SK-N-SH treated with all-trans-retinoic acid at 6 μM for 48 hours (cell line): ENCODE data around the gene TAGLN2.

Experiments
- ATAC-seq: fragments of 200-7000 bp; cut with Tn5 transposase; 3 replicates; pipeline ENCODE4 v1.9.1; 2020; ENCODE audit warnings: mild to moderate bottlenecking, moderate library complexity
- ARNTL ChIP-seq: fragments of 450-650 bp; formaldehyde crosslinking; IDR thresholded peaks from 2 replicates; pipeline ENCODE4 v1.5.0; 2020; ENCODE audit warnings: low read depth, mild to moderate bottlenecking, moderate library complexity, borderline replicate concordance
- BACH2 ChIP-seq: fragments of 250-450 bp; sonication (Bioruptor Pico); IDR thresholded peaks from 2 replicates; pipeline ENCODE4 v1.9.0; 2021; ENCODE audit warnings: mild to moderate bottlenecking, borderline replicate concordance
- CSDC2 ChIP-seq: fragments of 250-450 bp; sonication (Bioruptor Pico); IDR thresholded peaks from 2 replicates; pipeline ENCODE4 v1.5.0; 2020; ENCODE audit warnings: mild to moderate bottlenecking, moderate library complexity
- ESRRG ChIP-seq: fragments of 250-450 bp; sonication (Bioruptor Pico); IDR thresholded peaks from 2 replicates; pipeline ENCODE4 v1.6.1; 2021; ENCODE audit warnings: mild to moderate bottlenecking
- GLIS3 ChIP-seq: fragments of 250-450 bp; sonication (Bioruptor Pico); IDR thresholded peaks from 2 replicates; pipeline ENCODE4 v1.5.0; 2020; ENCODE audit warnings: mild to moderate bottlenecking, moderate library complexity
- ISL1 ChIP-seq: fragments of 250-450 bp; sonication (Bioruptor Pico); IDR thresholded peaks from 2 replicates; pipeline ENCODE4 v2.1.2; 2022; ENCODE audit warnings: mild to moderate bottlenecking, moderate library complexity
- OSR1 ChIP-seq: fragments of 250-450 bp; sonication (Bioruptor Pico); IDR thresholded peaks from 2 replicates; pipeline ENCODE4 v1.8.0; 2022; ENCODE audit warnings: moderate library complexity, mild to moderate bottlenecking, inconsistent platforms
- PPARA ChIP-seq: fragments of 250-450 bp; sonication (Bioruptor Pico); IDR thresholded peaks from 2 replicates; pipeline ENCODE4 v1.5.0; 2020; ENCODE audit warnings: mild to moderate bottlenecking, borderline replicate concordance
- TCF4 ChIP-seq: fragments of 250-450 bp; sonication (Bioruptor Pico); IDR thresholded peaks from 2 replicates; pipeline ENCODE4 v1.8.0; 2021; ENCODE audit warnings: mild to moderate bottlenecking, moderate library complexity, borderline replicate concordance
- ZC3H10 ChIP-seq: fragments of 250-450 bp; sonication (Bioruptor Pico); IDR thresholded peaks from 2 replicates; pipeline ENCODE4 v1.5.1; 2021; ENCODE audit warnings: mild to moderate bottlenecking, moderate library complexity
- ZFP3 ChIP-seq: fragments of 250-450 bp; sonication (Bioruptor Pico); IDR thresholded peaks from 2 replicates; pipeline ENCODE4 v1.5.0; 2020; ENCODE audit warnings: mild to moderate bottlenecking, moderate library complexity
- ZNF70 ChIP-seq: fragments of 450-650 bp; formaldehyde crosslinking; IDR thresholded peaks from 2 replicates; pipeline ENCODE4 v1.5.0; 2020; ENCODE audit warnings: mild to moderate bottlenecking, moderate library complexity
- ZNF8 ChIP-seq: fragments of 450-650 bp; formaldehyde crosslinking; IDR thresholded peaks from 2 replicates; pipeline ENCODE4 v1.5.0; 2020; ENCODE audit warnings: mild to moderate bottlenecking, moderate library complexity
- TF ChIP-seq, protein P1 (sequence below): fragments of 250-450 bp; sonication (Bioruptor Pico); IDR thresholded peaks from 2 replicates; pipeline ENCODE4 v1.8.0; 2020; ENCODE audit warnings: mild to moderate bottlenecking, moderate library complexity, borderline replicate concordance
- TF ChIP-seq, protein P2 (sequence below): fragments of 250-450 bp; sonication (Bioruptor Pico); IDR thresholded peaks from 2 replicates; pipeline ENCODE4 v1.5.1; 2021; ENCODE audit warnings: mild to moderate bottlenecking, moderate library complexity
- TF ChIP-seq, protein P3 (sequence below): fragments of 250-450 bp; sonication (Bioruptor Pico); IDR thresholded peaks from 2 replicates; pipeline ENCODE4 v1.5.1; 2020; ENCODE audit warnings: low read depth, mild to moderate bottlenecking, moderate library complexity

The TAGLN2 gene

GRCh38 chr1:159942632-159943277 is 17.4 kb upstream of the TAGLN2 start:
- TF ChIP-seq PPARA (CRISPR knock-in tag) (no peak), ESRRG (no peak), ZFP3 (no peak), CSDC2 (CRISPR knock-in tag) (no peak)
- TF ChIP-seq, protein P1, sequence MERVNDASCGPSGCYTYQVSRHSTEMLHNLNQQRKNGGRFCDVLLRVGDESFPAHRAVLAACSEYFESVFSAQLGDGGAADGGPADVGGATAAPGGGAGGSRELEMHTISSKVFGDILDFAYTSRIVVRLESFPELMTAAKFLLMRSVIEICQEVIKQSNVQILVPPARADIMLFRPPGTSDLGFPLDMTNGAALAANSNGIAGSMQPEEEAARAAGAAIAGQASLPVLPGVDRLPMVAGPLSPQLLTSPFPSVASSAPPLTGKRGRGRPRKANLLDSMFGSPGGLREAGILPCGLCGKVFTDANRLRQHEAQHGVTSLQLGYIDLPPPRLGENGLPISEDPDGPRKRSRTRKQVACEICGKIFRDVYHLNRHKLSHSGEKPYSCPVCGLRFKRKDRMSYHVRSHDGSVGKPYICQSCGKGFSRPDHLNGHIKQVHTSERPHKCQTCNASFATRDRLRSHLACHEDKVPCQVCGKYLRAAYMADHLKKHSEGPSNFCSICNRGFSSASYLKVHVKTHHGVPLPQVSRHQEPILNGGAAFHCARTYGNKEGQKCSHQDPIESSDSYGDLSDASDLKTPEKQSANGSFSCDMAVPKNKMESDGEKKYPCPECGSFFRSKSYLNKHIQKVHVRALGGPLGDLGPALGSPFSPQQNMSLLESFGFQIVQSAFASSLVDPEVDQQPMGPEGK (CRISPR knock-in tag): no peak
- TF ChIP-seq, all 23 proteins: peak for 0
- no peak for ATAC-seq

DNA sequence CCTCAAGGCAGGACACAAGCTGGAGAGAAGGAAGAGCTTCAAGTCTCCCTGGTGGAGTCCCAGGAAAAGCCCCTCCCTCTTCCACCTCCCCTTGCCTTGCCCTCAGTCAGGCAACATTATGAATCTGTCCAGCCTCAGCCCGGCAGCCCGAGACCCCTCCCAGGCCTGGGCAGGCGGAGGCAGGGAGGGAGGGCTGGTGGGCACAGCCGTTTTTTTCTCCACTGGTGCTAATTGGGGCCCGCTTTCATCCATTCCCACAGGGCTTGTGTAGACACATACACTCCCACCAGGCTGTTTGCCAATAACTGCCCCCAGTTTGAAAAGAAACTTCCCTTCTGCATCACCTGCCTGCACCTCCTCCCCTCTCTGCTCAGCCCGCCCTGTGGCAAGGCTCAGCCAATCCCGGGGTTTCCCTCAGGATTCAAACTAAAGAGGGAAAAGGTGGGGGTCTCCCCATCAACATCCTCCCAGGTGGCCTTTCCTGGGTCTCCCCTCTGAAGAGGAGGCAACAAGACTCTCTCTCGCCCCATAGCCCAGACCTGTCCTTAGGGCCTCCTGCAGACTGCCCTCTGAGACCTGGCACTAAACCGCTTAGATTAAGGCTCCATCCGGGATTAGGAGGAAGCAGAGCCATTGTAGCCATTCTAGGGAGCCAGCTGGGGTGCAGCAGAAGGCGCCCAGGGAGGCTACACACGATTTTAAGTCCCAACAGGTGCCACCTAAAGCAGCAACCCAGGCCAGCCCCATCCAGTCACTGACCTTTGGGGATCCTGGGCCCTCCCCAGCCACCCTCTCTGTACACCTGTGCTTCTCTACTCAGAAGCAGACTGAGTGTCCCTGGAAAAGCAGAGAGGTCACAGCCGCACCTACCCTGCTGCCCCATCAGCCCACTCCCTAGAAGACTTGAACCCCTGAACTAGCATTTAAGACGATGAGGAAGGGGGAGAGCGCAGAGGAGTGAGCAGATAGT is 16.6 kb upstream of the TAGLN2 start:
- TF ChIP-seq ZC3H10 (CRISPR knock-in tag) (no peak), ZNF70 (no peak), BACH2 (no peak), ZFP3 (no peak), ISL1 (no peak), ARNTL (CRISPR knock-in tag) (no peak), ESRRG (no peak), OSR1 (no peak), ZNF8 (no peak), GLIS3 (CRISPR knock-in tag) (no peak), CSDC2 (CRISPR knock-in tag) (no peak), PPARA (CRISPR knock-in tag) (no peak)
- TF ChIP-seq, protein P2, sequence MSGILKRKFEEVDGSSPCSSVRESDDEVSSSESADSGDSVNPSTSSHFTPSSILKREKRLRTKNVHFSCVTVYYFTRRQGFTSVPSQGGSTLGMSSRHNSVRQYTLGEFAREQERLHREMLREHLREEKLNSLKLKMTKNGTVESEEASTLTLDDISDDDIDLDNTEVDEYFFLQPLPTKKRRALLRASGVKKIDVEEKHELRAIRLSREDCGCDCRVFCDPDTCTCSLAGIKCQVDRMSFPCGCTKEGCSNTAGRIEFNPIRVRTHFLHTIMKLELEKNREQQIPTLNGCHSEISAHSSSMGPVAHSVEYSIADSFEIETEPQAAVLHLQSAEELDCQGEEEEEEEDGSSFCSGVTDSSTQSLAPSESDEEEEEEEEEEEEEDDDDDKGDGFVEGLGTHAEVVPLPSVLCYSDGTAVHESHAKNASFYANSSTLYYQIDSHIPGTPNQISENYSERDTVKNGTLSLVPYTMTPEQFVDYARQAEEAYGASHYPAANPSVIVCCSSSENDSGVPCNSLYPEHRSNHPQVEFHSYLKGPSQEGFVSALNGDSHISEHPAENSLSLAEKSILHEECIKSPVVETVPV: no peak
- TF ChIP-seq, protein P3, sequence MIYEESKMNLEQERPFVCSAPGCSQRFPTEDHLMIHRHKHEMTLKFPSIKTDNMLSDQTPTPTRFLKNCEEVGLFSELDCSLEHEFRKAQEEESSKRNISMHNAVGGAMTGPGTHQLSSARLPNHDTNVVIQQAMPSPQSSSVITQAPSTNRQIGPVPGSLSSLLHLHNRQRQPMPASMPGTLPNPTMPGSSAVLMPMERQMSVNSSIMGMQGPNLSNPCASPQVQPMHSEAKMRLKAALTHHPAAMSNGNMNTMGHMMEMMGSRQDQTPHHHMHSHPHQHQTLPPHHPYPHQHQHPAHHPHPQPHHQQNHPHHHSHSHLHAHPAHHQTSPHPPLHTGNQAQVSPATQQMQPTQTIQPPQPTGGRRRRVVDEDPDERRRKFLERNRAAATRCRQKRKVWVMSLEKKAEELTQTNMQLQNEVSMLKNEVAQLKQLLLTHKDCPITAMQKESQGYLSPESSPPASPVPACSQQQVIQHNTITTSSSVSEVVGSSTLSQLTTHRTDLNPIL (CRISPR knock-in tag): no peak
- TF ChIP-seq, protein P1 (CRISPR knock-in tag): no peak
- no peak for ATAC-seq

DNA sequence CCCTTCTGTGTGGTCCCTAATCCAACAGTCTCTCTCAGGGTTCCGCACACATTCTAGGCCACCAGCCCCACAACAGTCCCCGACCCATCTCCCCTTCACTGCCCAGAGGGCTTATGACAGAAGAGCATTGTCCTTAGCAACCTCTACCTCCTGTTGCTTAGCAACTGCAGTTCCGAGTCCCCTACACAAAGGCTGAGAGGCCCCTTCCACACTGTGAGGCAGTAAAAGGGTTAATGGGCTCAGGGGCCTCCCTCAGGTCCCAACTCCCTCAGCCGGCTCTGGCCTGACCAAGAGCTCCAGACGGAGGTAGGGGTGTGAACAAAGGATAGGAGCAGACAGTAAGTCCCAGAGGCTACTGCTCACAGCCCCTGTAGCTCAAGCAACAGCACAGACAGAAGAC is 15.8 kb upstream of the TAGLN2 start:
- no peak for ATAC-seq
- TF ChIP-seq ZC3H10 (CRISPR knock-in tag): no peak
- no peak for TF ChIP-seq ZNF8
- TF ChIP-seq GLIS3 (CRISPR knock-in tag): no peak
- no peak for TF ChIP-seq BACH2
- TF ChIP-seq, protein P1 (CRISPR knock-in tag): no peak
- no peak for TF ChIP-seq ZFP3
- TF ChIP-seq TCF4 (CRISPR knock-in tag): no peak
- TF ChIP-seq, protein P3 (CRISPR knock-in tag): no peak
- TF ChIP-seq CSDC2 (CRISPR knock-in tag): no peak
- TF ChIP-seq ISL1: no peak
